GM21390 (cell line): ENCODE measurements around the gene MAP1LC3B2.

Source experiments
- ATAC-seq: cut with Tn5 transposase; IDR thresholded peaks from one replicate; pipeline ENCODE4 v1.9.1; 2021; ENCODE audit not compliant: unreplicated experiment

MAP1LC3B2 gene

DNA sequence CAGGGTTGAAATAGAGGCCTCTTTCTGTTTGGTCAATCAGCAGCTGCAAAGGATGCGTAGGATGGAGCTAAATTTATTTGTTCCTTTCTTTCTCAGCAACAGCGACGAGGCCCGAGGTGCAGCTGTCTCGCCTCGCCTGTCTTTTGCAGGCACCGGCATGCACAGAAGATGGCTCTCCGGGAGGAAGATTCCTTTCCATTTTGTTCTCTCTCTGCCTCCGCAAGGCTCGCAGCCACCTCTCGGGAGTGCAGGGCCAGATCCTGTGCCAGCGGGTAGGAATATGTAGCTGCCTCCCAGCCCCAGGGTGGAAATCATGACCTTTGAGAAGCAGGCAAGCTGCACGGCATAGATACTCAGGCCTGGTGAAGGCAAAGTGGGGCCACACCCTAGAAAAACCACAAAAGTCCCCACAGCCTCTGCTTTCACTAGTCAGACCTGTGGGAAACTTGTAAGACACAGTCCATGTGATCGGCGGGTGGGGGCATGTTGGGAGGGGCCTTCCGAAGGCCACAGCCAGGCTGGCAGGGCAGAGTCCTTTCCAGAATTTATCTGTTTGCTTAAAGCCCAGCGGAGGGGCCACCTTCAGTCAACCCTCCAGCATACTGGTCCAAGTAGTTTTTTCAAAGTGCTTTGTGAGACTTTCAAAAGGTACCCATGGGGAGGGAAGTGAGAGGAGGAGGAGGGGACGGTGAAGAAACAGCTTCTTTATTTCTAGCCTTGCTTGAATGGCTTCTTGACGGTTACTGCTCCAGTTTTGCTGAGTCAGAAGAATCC lies at the start of gene MAP1LC3B2:
MAP1LC3B2 (plus strand) TSS at position 220 of the 774 bp plus-strand sequence. CDS start 16,562 bp downstream, outside the sequence.
- peak; percentile 80 for ATAC-seq

GRCh38 chr12:116513944-116514343 lies 45.2 kb upstream of the MAP1LC3B2 start:
- ATAC-seq = no peak

- ATAC-seq = no peak
These were observed 43.5 kb upstream of the MAP1LC3B2 start for GRCh38 chr12:116515684-116516083.

DNA sequence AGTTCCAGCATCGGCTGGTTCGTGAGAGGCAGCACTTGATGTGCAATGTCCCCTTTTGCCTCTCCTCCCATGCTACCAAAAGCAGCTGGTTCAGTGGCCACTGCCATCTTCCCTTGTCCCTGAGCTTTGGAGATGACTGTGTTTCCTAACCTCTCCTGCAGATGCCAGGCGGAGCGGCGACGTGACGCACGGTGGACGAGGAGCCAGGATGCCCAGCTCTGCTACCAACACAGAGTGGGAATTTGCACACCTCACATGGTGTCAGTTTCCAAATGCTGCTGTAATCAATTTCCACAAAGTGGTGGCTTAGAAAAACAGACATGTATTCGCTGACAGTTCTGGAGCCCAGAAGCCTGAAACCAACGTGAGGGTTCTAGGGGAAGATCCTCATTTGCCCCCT lies 42.5 kb upstream of the MAP1LC3B2 start:
- ATAC-seq = no peak

GRCh38 chr12:116517431-116518045 lies 41.6 kb upstream of the MAP1LC3B2 start:
- no peak for ATAC-seq

DNA sequence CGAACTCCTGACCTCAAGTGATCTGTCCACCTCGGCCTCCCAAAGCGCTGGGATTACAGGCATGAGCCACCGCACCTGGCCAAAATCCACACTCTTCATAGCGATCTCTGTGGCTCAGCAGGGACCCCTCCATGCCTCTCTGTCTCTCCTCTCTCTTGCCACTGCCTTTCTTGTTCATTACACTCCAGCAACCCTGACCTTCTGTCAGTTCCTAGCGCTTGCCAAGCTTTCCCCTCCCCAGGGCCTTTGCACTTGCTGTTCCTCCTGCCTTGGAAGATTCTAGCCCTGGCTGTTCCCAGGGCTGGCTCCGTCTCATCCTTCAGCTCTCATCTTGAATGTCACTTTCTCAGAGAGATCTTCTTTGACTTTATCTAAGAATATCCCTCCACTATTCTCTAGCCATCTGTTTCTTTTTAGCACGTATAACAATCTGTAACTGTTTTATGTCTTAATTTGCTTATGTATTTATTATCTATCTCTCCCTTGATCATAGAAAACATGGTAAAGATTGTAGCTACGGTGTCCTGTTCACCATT lies 38.9 kb upstream of the MAP1LC3B2 start:
- no peak for ATAC-seq

GRCh38 chr12:116520801-116521471 lies 38.2 kb upstream of the MAP1LC3B2 start:
- no peak for ATAC-seq

DNA sequence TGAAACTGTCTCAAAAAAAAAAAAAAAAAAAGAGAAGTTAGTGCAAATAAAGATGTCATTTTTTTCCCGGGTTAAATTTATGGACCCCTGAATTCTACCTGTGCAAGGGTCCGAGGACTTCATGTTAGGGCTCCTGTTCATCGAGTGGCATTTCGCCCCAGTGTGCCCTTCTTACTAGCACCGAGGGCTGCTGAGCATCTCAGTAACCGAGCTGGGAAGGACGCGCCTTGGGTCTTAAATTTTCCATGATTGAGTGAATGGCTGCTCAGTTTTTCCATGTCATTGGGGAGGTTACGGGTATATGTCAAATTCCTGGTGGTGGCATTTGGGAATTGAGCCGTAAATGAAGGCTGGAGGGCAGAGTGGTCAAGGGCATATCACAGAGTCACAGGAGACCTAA lies 34.9 kb upstream of the MAP1LC3B2 start:
- ATAC-seq = no peak

GRCh38 chr12:116524964-116525379 lies 34.2 kb upstream of the MAP1LC3B2 start:
- no peak for ATAC-seq

DNA sequence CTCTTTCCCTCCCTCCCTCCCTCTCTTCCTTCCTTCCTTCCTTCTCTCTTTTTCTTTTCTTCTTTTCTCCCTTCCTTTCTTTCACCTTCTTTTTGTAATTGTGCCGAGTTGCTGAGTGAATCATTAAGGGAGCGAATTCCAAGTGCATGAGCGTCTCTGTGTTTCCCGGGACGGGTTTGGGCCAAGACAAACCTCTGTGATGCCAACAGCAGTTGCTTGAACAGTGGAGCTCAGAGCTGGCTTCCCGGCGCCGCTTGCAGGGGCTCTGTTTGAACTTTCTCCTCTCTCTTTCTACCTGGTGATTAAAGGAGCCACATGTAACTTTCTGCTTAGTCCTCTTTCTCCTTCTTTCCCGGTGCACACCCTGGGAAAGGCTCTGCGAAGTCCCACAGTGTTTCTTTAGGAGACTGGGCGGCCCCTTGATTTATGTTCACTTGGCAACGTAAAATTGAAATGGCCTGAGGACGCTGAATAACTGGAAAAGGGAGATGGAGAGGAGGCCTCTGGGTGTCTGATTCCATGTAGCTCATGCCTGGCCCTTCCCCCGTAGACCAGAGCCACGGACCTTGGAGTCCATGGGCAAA lies 33.7 kb upstream of the MAP1LC3B2 start:
- ATAC-seq = no peak

GRCh38 chr12:116528065-116528464 lies 31.1 kb upstream of the MAP1LC3B2 start:
- ATAC-seq = no peak

- ATAC-seq = no peak
These were observed 30.7 kb upstream of the MAP1LC3B2 start for GRCh38 chr12:116528498-116528897.

GRCh38 chr12:116529048-116529447 lies 30.1 kb upstream of the MAP1LC3B2 start:
- ATAC-seq = no peak

- ATAC-seq = no peak
These were observed 29.5 kb upstream of the MAP1LC3B2 start for GRCh38 chr12:116529686-116530085.

DNA sequence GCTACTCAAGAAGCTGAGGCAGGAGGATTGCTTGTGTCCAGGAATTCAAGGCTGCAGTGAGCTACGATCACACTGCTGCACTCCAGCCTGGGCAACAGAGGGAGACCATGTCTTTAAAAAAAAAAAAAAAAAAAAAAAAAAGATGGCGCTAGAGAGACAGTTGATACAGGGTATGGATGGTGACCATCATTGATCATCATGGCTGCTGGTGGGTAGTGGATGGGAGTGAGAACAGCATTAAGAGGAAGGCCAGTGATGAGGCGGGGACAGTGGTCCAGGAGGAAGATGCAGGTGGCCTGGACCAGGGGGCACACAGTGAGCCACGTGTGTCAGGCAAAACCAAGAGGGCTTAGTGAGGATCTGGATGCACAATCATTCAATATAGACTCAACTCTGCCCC lies 26.8 kb upstream of the MAP1LC3B2 start:
- no peak for ATAC-seq

DNA sequence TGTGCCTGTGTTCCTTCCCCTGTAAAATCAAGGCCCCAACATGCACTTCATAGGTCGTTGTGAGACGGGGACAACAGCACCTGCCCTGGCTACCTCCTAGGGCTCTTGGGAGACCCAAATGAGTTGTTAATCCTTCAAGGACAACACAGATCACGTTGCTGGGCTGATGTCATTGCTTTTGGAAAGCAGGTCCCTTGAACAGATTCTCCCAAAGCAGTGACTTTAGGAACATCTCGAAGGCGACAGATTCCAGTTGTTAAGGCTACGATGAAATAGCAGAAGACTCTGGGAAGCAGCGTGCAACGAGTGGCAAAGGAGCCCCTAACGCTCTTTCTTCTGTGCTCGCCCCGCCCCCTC lies 26.2 kb upstream of the MAP1LC3B2 start:
- ATAC-seq = peak; percentile 17

GRCh38 chr12:116533343-116534251 lies 25.6 kb upstream of the MAP1LC3B2 start:
- peak; percentile 53 for ATAC-seq

- no peak for ATAC-seq
These were observed 24.7 kb upstream of the MAP1LC3B2 start for GRCh38 chr12:116534311-116535121.

DNA sequence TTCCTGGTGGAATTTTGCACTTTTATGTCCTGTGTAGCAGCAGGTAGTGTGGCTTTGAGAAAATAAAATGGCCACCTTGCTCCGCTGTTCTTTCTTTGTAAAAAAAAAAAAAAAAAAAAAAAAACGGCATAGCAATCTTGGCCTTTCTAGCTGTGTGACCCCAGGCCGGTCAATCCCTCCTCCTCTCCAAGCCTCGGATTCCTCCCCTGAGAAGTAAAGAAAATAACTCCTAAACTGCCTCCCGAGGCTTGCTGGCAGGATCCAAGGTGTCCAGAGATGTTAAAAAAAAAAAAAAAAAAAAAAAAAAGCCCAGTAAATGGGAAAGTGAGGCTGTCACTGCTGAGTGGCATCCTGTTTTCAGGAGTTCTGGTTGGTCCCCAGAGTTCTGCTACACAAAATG lies 23.9 kb upstream of the MAP1LC3B2 start:
- no peak for ATAC-seq
